HG03039 (cell line): ENCODE measurements around the gene ARHGAP8.

Experiments used
- ATAC-seq: cut with Tn5 transposase; IDR thresholded peaks from one replicate; pipeline ENCODE4 v1.9.1; 2021; ENCODE audit warnings: mild to moderate bottlenecking, moderate library complexity; ENCODE audit not compliant: unreplicated experiment

Gene ARHGAP8

GRCh38 chr22:44764974-44765373, 12.6 kb downstream of the ARHGAP8 start:
- ATAC-seq, result no peak

- no peak for ATAC-seq
Measured at GRCh38 chr22:44765571-44766285, 13.4 kb downstream of the ARHGAP8 start.

GRCh38 chr22:44773082-44773481, 20.7 kb downstream of the ARHGAP8 start:
- ATAC-seq, result no peak

- ATAC-seq, result no peak
Measured at GRCh38 chr22:44775862-44776261, 23.5 kb downstream of the ARHGAP8 start.

- no peak for ATAC-seq
Measured at GRCh38 chr22:44776605-44777363, 24.4 kb downstream of the ARHGAP8 start.

GRCh38 chr22:44777364-44777755, 25.0 kb downstream of the ARHGAP8 start:
- ATAC-seq, result no peak

- no peak for ATAC-seq
Measured at GRCh38 chr22:44780876-44781449, 28.6 kb downstream of the ARHGAP8 start.

GRCh38 chr22:44782363-44782963, 30.1 kb downstream of the ARHGAP8 start:
- ATAC-seq, result no peak

- no peak for ATAC-seq
Measured at GRCh38 chr22:44783091-44783490, 30.7 kb downstream of the ARHGAP8 start.

- no peak for ATAC-seq
Measured at GRCh38 chr22:44783581-44783980, 31.2 kb downstream of the ARHGAP8 start.

GRCh38 chr22:44786136-44786535, 33.8 kb downstream of the ARHGAP8 start:
- ATAC-seq, result no peak

GRCh38 chr22:44786610-44787009, 34.2 kb downstream of the ARHGAP8 start:
- no peak for ATAC-seq

GRCh38 chr22:44787832-44788231, 35.5 kb downstream of the ARHGAP8 start:
- no peak for ATAC-seq

GRCh38 chr22:44793106-44793505, 40.7 kb downstream of the ARHGAP8 start:
- no peak for ATAC-seq

GRCh38 chr22:44793506-44794172, 41.3 kb downstream of the ARHGAP8 start:
- ATAC-seq, result no peak

GRCh38 chr22:44795701-44796630, 43.6 kb downstream of the ARHGAP8 start:
- no peak for ATAC-seq

- no peak for ATAC-seq
Measured at GRCh38 chr22:44797181-44797725, 44.9 kb downstream of the ARHGAP8 start.

GRCh38 chr22:44799077-44799945, 46.9 kb downstream of the ARHGAP8 start:
- ATAC-seq, result no peak
